ENCODE results near the gene OLFML1.

- TF ChIP-seq CTCF (IDR thresholded peaks at IDR 0.05 in 8 of 11, conservative IDR thresholded peaks at IDR 0.05 in 3 of 11): no peak
- no peak for TF ChIP-seq POLR2A (IDR thresholded peaks at IDR 0.05)
These were observed 48.7 kb downstream of the OLFML1 start for GRCh38 chr11:7534042-7534378.
